HEK293T (cell line): ENCODE results near the gene KCNN4.
"Not testable (repeated sequence)": the region's sequence is repeated elsewhere in the genome, so short reads cannot be mapped to it uniquely, and the experiment has no call there.

ENCODE experiments used
- CTCF ChIA-PET: fragments of 350-600 bp; formaldehyde crosslinking; extraction: SDS; loops from one replicate; lab custom pipeline; 2021; ENCODE audit warnings: antibody characterized with exemption, inconsistent platforms; lab: Yijun Ruan, JAX
- POLR2A ChIA-PET: fragments of 350-600 bp; formaldehyde crosslinking; extraction: SDS; loops from one replicate; lab custom pipeline; 2020; ENCODE audit warnings: antibody characterized with exemption, inconsistent platforms; lab: Yijun Ruan, JAX
- DNase-seq: peaks from one replicate; pipeline ENCODE4 v3.0.0; 2012; ENCODE audit warnings: mixed read lengths; ENCODE audit errors: extremely low spot score
- ARNT ChIP-seq: fragments of 450-650 bp; IDR thresholded peaks from 2 replicates; pipeline ENCODE4 v1.6.1; 2017; ENCODE audit warnings: mild to moderate bottlenecking
- BHLHE40 ChIP-seq: fragments of 450-650 bp; IDR thresholded peaks from 2 replicates; pipeline ENCODE4 v1.6.1; 2016; ENCODE audit warnings: mild to moderate bottlenecking, moderate library complexity, borderline replicate concordance
- CTBP1 ChIP-seq: fragments of 450-650 bp; IDR thresholded peaks from 2 replicates; pipeline ENCODE4 v1.6.1; 2016; ENCODE audit warnings: borderline replicate concordance
- ELF4 ChIP-seq: fragments of 450-650 bp; IDR thresholded peaks from 2 replicates; pipeline ENCODE4 v1.6.1; 2017; ENCODE audit warnings: antibody characterized with exemption
- FOXA1 ChIP-seq: fragments of 450-650 bp; IDR thresholded peaks from 2 replicates; pipeline ENCODE4 v1.6.1; 2016; ENCODE audit warnings: mild to moderate bottlenecking
- FOXK2 ChIP-seq: fragments of 450-650 bp; IDR thresholded peaks from 2 replicates; pipeline ENCODE4 v1.6.1; 2016; ENCODE audit warnings: mild to moderate bottlenecking
- FOXM1 ChIP-seq: fragments of 450-650 bp; IDR thresholded peaks from 2 replicates; pipeline ENCODE4 v1.6.1; 2017; ENCODE audit warnings: mild to moderate bottlenecking, borderline replicate concordance
- HDGF ChIP-seq: fragments of 450-650 bp; IDR thresholded peaks from 2 replicates; pipeline ENCODE4 v1.6.1; 2017; ENCODE audit warnings: antibody characterized with exemption, borderline replicate concordance
- L3MBTL2 ChIP-seq: fragments of 450-650 bp; conservative IDR thresholded peaks from 2 replicates; pipeline ENCODE4 v1.6.1; 2016; ENCODE audit warnings: mild to moderate bottlenecking
- LEF1 ChIP-seq: fragments of 450-650 bp; IDR thresholded peaks from 2 replicates; pipeline ENCODE4 v1.6.1; 2017; ENCODE audit warnings: mild to moderate bottlenecking, borderline replicate concordance
- NFRKB ChIP-seq: fragments of 450-650 bp; IDR thresholded peaks from 2 replicates; pipeline ENCODE4 v1.6.1; 2016; ENCODE audit warnings: mild to moderate bottlenecking, moderate library complexity
- SP1 ChIP-seq: fragments of 450-650 bp; IDR thresholded peaks from 2 replicates; pipeline ENCODE4 v1.6.1; 2017
- SUZ12 ChIP-seq: fragments of 450-650 bp; IDR thresholded peaks from 2 replicates; pipeline ENCODE4 v1.6.1; 2016; ENCODE audit warnings: mild to moderate bottlenecking
- TARDBP ChIP-seq: fragments of 450-650 bp; IDR thresholded peaks from 2 replicates; pipeline ENCODE4 v1.6.1; 2016
- ZNF384 ChIP-seq: fragments of 450-650 bp; IDR thresholded peaks from 2 replicates; pipeline ENCODE4 v1.6.1; 2016
- TF ChIP-seq, protein P1 (sequence below): fragments of 450-650 bp; IDR thresholded peaks from 2 replicates; pipeline ENCODE4 v1.6.1; 2016

KCNN4 gene

DNA sequence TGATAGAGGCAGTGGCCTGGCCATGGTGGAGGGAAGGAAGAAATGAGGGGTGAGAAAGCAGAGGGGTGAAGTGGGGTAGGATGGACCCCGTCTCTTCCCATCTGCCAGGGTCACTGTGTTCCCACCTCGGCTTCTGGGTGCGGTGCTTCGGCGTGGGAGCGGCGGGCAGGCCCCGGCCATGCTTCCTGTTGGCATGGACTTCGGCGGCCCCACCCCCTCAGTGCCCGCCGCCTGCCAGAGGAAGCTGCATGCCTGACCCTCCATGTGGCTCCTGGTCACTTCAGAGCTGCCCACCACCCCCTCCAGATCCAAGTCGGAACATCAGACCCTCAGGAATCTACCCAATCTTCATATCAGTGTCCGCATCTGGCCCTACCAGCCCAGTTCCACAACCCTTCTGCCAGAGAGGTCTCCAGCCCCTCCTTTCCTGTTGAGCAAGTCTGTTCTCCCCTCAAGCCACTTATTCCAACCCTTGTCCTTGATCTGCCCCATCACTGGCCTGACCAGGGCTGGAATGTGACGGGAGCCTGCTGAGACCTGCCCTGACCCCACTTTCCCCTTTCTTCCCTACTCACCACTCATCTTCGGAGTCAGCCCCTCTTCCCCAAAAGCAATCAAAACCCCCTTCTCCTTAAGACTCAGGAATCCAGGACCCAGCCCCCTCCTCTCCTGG lies 1.5 kb downstream of the KCNN4 start:
- no peak for DNase-seq
- TF ChIP-seq L3MBTL2 (no peak), LEF1 (no peak), SP1 (no peak), FOXA1 (no peak), CTBP1 (no peak), SUZ12 (no peak), FOXM1 (no peak), TARDBP (no peak), NFRKB (no peak), ELF4 (no peak), HDGF (no peak), ZNF384 (no peak), ARNT (no peak), FOXK2 (no peak), BHLHE40 (no peak)
- TF ChIP-seq, protein P1, sequence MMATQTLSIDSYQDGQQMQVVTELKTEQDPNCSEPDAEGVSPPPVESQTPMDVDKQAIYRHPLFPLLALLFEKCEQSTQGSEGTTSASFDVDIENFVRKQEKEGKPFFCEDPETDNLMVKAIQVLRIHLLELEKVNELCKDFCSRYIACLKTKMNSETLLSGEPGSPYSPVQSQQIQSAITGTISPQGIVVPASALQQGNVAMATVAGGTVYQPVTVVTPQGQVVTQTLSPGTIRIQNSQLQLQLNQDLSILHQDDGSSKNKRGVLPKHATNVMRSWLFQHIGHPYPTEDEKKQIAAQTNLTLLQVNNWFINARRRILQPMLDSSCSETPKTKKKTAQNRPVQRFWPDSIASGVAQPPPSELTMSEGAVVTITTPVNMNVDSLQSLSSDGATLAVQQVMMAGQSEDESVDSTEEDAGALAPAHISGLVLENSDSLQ = no peak
- ChIA-PET CTCF (interaction anchor here (0.6 to 1.1 kb wide), 4 partner anchors 13 to 180 kb away, joined by 3 to 6 read pairs (median 4); no protein-coding TSS in a partner anchor), POLR2A (no interaction called here)

DNA sequence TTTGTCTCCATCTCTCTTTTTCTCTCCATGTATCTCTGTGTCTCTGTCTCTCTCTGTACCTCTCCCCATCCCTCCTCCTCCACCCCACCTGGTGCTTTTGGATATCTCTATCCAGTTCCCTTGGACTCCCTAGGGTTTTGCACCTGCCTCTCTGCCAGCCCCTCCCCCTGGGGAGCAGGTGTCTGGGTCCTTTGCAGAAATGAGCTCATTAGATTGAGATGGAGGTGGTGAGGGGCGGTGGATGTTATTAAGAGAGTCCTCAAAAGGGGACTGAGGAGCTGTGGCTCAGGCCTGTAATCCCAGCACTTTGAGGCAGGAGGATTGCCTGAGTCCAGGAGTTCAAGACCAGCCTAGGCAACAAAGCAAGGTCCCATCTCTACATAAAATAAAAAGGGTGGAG lies 2.1 kb downstream of the KCNN4 start:
- TF ChIP-seq CTBP1 = no peak
- no peak for TF ChIP-seq FOXM1
- no peak for TF ChIP-seq ELF4
- no peak for TF ChIP-seq BHLHE40
- no peak for TF ChIP-seq ZNF384
- CTCF ChIA-PET = interaction anchor here (0.6 to 1.7 kb wide), 3 partner anchors 12 to 993 kb away, joined by 3 to 5 read pairs (median 4); no protein-coding TSS in a partner anchor
- POLR2A ChIA-PET = interaction anchor here (1.3 kb wide), 1 partner anchor 24 kb away, joined by 3 read pairs; the partner anchor contains the start of gene SMG9
- DNase-seq = no peak

DNA sequence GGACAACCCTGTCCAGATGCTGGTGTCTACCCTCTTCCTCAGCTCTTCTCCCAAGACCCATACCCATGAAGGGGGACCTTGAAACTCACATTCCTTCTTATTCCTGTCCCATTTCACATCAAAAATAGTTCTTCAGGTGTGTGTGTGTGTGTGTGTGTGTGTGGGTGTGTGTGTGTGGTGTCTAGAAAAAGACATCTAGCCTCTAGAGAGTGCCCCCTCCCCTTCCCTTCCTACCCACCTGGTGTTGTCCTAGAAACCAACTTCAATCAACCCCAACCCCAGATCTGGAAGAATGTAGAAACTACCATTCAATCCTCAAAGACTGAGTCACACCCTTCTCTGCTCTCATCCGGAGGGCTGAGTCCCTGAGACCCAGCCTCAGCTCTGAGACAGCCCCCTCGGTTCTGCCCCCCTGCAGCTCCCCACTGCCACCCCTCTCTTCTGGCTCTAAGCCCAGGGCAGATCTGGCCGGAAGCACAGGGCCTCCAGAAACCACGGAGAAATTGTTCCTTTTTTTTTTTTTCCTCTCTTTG lies 3.5 kb downstream of the KCNN4 start:
- POLR2A ChIA-PET = interaction anchor here (0.6 to 1.3 kb wide), 2 partner anchors 22 to 25 kb away, joined by 3 read pairs; partner anchors contain the start of gene SMG9
- TF ChIP-seq SUZ12 (no peak), FOXA1 (no peak), ARNT (no peak), L3MBTL2 (no peak), TARDBP (no peak), ZNF384 (no peak), BHLHE40 (no peak), ELF4 (no peak), CTBP1 (no peak), LEF1 (no peak), NFRKB (no peak), FOXK2 (no peak), SP1 (no peak), FOXM1 (no peak), HDGF (no peak)
- TF ChIP-seq, protein P1 = no peak
- DNase-seq = no peak
- CTCF ChIA-PET = interaction anchor here (1.7 to 3.5 kb wide), 2 partner anchors 12 to 14 kb away, joined by 4 to 18 read pairs; no protein-coding TSS in a partner anchor

DNA sequence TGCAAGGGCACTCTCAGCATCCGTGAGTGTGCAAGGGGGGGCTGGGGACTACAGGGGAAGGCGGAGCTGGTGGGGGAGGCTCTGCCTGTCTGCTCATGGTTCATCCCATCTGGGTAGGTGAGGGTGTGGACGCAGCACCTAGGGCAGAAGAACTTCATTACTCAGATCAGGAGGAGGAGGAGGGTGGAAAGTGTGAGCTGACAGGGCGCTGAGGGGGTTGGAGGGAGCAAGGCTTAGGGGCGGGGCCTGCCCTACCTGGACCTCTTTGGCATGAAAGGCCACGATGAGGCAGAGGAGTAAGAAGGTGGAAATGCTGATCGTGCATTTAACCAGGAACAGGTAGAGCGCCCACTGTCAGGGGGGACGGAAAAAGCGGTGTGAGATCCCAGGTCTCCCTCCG lies 4.5 kb downstream of the KCNN4 start:
- POLR2A ChIA-PET = no interaction called here
- TF ChIP-seq ELF4 (no peak), NFRKB (no peak)
- no peak for DNase-seq
- CTCF ChIA-PET = interaction anchor here (0.6 to 3.5 kb wide), 2 partner anchors 11 to 25 kb away, joined by 4 to 18 read pairs; no protein-coding TSS in a partner anchor

DNA sequence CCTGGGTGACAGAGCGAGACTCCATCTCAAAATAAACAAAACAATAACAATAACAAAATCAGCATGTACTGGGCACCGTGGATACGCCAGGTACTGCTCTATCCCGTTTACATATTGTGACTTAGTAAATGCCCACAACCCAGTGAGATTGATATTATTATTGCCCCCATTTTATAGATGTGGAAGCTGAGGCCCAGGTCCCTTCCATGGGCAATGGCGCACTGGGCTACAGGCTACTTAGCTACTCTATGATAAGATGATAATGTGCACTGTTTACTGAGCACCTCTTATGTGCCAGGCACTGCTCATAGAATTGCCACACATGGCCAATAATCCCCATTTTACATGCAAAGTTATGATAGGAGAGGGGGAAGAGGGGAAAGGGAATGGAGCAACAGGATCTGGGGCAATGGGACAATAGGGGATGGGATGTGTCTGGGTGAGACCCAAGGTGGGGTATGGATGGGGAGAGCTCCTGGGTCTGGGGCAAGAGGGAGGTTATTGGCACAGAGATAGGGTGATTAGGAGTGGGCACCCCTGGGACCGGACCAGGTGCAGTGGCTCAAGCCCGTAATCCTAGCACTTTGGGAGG lies 5.4 kb downstream of the KCNN4 start:
- TF ChIP-seq ELF4 (no peak), FOXA1 (no peak), LEF1 (no peak), ARNT (no peak), CTBP1 (no peak)
- ChIA-PET POLR2A (no interaction called here), CTCF (interaction anchor here (0.5 to 3.5 kb wide), 3 partner anchors 10 to 70 kb away, joined by 3 to 18 read pairs (median 3); no protein-coding TSS in a partner anchor)
- DNase-seq = no peak

DNA sequence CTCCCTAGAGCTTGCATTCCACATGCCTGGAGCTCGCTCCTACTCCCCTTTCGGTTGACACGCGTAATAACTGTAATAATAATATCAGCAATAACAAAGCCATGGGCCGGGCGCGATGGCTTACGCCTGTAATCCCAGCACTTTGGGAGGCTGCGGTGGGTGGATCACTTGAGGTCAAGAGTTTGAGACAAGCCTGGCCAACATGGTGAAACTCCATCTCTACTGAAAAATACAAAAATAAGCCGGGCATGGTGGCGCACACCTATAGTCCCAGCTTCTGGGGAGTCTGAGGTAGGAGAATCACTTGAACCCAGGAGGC lies 5.9 kb downstream of the KCNN4 start:
- CTCF ChIA-PET = interaction anchor here (0.7 to 3.5 kb wide), 2 partner anchors 9 to 29 kb away, joined by 3 to 18 read pairs; no protein-coding TSS in a partner anchor
- POLR2A ChIA-PET = not testable (repeated sequence)

More for the DNA sequence above, 5.9 kb downstream of the KCNN4 start:
- not testable (repeated sequence) for DNase-seq
